NCI-H1417 treated with DMSO at 0.1 percent for 48 hours (cell line): Measurements from ENCODE around the gene EBF3.

Experiments used
- DNase-seq: peaks from one replicate; lab custom pipeline; 2025; lab: John Stamatoyannopoulos, UW

Gene EBF3

DNA sequence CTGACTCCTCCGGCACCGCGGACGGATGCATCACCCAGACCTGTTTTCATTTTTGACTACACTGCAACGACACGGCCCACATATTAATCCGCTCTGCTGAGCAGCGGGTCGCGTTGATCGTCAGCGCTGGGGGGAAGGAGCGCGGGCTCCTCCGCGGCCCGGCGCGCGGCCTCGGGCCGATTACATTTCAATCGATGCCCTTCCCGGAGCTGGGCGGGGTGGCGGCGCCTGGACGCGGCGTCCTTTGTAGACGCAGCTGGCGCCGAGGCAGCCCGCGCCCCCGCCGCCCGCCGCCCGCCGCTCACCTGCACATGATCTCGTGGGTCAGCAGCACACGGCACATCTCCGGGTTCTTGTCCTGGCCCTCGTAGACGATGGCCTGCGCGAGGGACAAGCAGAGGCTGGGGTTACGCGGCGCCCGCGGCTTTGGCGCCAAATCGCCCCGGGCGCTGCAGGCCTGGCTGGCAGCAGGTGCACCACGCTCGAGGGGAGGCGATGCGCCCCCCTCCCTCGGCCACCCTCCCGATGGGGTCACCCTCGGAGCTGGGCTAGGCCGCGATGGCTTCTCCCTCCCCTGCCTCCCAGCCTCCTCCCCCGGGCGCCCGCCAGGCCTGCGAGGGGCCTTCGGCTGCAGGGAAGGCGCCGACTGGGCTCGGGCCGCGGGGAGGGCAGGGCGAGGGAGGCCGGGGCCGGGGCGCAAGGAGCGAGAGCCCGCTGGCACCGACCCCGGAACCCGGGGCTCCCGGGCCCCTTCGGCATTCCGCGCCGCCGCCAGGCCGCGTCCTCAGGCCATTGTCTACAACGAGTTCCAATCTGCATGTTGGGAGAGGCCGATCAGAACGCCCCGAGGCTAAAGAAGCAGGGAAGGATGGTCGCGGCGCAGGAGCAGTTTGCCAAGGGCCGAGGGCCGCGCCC, 5.2 kb downstream of the EBF3 start:
- DNase-seq: no peak

DNA sequence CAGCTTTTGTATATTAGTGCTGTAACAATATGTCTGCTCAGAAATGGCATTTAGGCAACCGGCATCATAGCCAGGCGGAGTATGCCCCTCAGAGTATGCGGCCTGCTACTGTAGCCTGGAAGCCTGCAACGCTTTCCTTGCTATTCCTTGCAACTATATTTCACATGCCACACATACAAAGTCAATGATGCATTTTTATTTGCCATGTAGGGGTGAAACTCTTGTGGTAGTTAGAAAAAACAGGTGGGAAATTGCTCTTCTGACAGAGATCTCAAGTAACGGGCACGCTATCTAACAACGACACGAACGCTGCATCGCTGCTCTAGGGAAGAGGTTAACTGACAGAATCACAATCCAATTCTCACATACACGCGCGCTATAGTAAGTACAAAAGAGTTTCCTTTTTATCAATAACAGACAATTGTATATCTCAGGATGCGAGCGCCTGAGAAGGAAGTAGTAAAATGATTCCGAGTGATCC, 5.9 kb downstream of the EBF3 start:
- DNase-seq: no peak

DNA sequence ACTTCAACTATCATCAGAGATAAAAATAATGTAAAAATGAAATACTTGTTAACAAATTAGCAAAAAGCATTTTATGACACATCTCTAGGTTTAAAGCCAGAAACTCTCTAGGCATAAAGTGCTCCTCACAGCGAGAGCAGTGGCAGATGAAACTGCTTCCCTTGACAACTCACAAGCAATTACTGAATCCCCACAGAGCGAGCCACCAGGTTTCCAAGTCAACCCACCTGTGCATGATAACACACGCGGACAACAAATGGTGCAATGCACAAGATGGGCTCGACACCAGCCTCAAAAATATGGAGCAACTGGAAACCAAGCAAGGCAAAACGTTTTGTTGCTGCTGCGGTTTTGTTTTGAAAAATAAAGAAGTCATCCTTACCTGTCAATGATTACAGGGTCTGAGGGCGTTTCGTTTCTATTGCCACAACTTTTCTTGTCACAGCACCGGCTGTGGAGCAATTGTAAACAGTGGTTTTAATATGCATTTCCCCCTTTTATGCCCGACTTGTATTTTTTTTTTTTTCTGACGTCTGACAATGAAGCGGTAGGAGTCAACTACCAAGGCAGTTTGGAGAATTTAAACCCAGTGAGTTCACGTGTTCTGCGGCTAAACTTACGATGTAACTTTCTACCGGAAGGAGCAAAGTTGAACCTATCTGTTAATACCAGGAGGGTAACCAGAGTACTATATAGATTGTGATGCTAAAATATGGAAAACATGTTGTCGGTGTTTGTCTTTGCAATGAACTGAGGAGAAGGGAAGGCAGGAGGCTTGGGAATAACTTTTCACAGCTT, 7.0 kb downstream of the EBF3 start:
- no peak for DNase-seq

DNA sequence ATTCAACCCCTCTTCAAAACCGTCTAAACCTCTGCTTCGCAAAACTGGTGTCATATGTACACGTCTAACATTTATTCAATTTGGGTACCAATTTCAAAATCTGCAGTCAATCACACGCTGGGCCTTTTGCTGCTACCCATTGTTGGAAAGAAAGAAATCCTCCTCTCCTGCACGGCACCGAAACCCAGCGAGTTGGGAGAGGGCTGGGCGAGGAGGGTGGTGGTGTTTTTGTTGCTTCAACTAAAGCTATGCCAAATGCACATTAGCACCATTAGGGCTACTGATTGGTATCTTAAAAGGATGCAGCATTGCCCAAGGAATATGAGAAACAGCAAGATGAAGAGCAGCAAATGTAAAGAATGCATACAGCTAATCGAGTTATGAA, 7.8 kb downstream of the EBF3 start:
- DNase-seq: no peak

DNA sequence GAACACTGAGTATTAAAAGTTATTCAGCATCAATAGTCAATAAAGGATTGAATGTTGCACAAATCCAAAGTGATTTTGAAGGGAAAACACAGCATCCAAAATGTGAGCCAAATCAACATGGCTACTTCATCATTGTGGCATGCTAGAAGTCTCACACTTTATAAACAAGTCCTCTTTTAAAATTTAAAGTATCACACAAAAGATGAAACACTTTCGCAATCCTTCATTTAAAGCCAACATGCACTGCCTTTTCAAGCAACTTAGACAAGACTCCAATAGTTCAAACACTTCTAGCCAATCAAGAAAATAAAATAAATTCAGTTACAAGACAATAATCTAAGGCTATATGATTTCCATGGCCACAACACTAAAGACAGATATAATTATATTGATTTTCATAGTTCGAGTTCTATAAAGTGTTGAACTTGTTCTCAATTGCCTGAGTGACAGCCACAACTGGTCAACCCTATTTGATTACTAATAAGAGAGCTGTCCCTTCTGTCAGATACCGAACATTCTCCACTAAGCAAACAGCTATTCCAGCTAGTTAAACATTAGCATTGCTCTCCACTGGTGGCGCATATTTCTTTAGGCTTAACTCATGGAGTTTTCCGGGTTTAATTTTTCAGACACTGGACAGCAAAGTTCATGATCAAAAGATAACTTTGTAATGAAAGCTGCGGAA, 8.3 kb downstream of the EBF3 start:
- no peak for DNase-seq

DNA sequence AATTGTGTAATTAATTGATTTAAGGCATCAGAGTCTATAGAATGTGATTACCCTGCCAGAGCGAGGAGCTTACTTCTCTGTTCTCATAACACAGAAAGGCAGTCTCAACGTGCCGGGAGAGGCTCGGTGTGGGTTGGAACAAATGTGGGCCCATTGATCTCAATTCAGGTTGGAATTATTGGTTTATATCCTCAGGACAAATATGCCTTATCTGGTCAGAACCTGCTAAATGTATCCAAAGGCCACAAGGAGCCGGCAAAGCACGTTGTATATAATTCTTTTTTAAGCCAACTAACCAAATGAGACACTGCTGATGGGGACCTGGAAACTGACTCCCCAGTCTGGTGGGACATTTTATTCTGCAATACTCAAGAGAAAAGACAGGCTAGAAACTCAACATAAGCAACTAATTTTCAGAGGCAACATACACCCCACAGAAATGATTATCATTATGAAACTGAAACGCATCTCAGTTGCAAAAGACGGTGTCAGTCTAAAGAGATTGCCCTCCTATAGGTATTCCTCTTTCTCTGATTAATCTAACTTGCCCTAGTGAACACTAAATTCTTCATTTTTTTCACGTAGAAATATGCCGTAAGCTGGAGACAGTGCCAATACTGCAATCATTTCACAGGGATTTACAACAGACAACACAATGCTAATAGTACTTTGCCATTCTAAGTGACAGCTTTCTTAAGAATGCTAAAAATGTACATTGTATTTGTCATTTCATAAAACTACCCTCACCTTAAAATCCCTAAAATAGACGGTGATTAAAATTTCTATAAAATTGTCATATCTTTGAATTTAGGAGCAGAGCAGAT, 9.4 kb downstream of the EBF3 start:
- DNase-seq: no peak

DNA sequence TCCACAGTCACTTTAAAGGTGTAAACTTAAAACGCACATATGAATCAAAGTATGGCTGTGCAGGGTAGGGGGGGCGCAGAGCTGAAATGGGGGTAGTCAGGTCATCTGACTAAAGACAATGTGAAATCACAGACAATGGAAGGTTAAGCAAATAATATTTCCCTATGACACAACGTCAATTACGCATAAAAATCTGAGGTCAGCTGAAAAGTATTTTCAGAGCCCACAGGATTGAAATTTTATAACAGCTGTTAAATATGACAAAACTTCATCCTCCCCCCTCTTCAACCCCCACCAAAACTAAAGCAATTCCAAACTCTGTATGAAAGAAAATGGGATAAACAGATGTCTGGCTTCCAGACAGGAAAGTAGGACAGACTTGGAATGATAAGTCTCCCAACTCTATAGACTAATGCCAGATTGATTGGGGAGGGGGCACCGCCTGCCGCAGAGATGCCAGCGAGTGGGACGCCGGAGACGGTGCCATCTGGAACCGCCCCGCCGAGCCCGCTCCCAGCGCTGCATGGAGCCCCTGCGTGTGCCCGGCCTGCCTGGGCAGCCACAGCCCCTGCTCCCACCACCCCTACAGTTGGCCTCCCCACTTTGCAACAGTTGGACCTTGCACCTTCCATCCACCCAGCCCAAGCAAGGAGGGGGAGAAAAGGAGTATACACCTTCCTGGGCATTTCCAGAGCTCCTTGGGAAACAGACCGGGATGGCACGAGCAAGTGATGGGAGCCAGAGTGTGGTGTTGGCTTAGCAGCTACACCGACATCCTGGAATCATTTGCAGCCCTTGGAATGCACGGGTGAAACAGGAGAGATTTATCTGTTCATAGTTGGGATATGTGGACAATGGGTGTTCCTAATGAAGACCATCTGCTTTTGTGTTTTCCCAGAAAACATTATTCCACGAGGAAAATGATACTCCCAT, 10.7 kb downstream of the EBF3 start:
- DNase-seq: no peak

DNA sequence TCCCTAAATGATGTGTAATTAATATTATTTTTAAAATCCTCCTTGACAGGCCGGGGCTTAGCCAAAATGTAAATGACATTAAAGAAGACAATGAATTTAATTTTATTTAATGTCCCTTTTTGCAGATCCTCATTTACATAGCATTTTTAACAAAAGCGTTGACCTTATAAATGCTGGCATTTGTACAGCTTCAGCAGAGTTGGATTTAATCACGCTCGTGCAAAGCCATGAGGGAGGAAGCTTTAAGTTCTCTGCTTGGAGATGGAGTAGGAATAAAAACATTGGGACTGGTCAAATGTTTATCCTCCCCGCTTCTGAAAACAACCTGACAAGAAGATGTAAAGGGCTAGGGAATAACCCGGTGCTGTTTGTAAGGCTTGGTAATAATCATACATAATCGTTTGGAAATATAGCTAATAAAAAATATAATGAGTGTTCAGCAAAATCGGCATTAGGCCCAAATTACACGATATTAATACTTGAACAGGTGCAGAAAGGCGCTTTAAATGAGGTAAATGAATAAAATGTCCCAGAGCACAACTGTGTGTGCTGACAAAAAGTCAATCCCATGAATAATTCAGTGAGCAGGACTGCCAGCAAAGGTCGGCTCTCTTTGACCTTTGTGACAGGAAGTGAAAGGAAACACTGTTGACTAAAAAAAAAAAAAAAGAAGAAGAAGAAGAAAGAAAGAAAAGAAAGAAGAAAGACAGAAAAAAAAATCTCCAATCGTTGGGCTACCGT, 11.5 kb downstream of the EBF3 start:
- no peak for DNase-seq

DNA sequence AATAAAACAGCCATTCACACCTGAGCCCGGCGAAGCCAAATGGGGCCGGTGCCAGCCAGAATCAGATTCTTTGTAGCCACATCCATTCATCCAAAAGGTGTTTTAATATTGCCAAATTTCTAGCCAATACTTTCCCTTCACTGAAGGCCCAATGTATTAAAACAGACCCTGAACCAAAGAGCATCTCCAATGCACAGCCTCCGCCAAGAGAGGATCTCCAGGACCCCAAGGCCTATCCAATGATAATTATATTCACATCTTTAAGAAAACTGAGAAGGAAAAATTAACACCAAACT, 12.2 kb downstream of the EBF3 start:
- DNase-seq: no peak

DNA sequence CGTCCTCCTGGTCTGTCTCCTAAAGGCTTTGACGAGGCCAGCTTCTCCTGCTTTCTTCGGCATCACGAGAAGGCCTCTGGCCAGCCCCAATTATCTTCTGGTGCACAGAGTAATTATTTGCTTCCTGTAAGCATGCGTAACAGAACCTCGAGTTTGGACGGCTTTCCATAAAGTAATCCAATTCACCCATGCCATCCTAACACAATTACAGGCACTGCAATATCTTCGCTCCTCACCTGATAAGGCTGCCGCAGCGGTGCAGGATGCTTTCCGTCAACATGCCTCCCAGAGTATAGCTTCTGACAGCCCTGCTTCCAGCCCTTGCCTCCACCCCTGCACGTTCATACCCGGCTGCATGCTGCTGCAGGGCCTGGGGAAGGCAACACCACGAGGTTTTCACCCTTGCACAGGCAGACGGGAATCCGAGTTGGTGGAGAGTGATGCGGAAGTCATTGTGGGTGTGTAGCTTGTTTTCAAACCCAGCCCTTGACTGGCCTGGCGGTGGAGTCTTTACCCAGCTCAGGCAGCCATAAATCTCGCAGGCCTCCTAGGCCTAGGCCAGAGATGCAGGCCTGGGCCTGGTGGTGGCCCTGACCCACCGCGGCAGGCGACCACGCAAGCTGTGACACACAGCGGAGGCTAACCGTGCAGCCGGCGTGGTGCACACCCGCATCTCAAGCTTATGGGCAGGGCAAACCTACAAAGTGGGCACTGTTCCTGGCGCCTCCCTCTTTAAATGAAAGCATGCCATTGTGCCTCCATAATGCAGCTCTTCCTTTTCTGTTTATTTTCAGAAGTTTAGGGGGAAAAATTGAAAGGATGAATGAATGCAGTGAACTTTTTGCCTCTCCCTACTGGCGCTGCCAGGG, 12.7 kb downstream of the EBF3 start:
- DNase-seq: no peak

DNA sequence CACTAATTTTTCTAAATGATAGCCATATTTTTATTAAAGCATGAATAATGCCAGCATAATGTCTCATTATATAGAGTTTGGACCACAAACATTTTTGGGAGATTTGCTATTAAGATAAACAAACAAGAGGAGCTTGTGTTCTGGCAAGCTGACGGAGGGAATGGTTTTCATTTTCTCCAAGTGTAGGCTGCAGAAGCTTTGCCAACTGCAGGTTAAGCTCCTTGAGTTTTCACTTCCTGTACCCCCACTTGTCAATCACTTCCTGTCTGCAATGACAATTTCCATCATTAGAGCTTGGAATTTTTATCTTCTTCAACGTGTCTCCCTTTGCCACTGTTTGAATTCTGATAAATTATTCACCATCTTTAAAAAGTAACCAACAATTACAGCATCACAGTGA, 13.4 kb downstream of the EBF3 start:
- DNase-seq: no peak

DNA sequence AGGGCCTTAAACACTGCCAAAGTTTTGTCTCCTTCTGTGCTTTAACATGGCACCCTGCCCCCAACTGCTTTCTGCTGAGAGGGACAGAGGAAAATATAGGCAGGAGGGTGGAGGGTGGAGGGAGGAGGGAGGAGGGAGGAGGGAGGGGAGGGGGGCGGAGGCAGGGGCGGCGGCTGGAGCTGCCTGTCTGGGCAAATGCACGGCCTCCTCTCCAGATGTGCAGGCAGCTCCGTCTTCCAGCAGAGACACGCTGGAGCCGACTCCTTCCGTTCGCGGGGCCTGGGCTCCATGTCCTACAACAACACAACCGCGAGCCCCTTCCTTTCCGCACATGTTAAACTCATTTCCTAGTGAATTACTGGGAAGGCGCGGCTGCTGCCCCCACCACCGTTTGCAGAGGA, 14.2 kb downstream of the EBF3 start:
- no peak for DNase-seq

DNA sequence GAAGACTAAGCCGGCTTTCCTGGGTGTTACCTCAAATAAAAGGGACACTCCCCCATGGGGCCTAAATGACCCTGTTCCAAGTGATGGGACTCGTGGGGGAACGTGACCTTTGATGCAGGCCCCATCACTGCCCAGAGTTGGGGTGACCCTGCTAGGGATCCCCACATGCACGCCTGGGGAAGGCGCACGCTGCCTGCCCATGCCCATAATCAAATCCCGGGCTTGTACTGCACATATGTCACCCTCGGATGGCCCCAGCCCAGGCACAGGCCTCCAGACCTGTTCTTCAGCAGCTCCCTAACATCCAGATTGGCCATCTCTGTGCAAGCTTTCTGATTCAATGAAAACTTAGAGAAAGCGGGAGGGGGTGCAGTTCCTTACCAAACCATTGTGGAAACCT, 14.7 kb downstream of the EBF3 start:
- DNase-seq: no peak

DNA sequence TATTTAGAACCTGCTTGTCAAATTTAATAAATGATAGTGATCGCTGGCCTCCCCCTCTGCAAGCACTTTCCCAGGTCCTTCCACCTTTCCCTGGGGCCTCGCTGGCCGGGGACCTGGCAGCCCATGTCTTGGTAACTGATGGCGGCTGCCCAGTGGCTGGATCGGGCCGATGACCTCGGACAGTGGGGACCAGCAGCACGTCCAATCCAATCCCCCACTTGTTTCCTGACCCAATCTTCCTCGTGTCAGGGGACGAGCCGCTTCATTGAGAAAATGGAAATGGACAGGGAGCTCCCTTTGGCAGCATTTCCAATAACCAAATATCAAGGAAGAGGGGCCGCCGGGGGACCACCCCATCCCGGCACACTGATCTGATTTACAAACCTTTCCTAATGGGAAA, 17.2 kb downstream of the EBF3 start:
- no peak for DNase-seq

DNA sequence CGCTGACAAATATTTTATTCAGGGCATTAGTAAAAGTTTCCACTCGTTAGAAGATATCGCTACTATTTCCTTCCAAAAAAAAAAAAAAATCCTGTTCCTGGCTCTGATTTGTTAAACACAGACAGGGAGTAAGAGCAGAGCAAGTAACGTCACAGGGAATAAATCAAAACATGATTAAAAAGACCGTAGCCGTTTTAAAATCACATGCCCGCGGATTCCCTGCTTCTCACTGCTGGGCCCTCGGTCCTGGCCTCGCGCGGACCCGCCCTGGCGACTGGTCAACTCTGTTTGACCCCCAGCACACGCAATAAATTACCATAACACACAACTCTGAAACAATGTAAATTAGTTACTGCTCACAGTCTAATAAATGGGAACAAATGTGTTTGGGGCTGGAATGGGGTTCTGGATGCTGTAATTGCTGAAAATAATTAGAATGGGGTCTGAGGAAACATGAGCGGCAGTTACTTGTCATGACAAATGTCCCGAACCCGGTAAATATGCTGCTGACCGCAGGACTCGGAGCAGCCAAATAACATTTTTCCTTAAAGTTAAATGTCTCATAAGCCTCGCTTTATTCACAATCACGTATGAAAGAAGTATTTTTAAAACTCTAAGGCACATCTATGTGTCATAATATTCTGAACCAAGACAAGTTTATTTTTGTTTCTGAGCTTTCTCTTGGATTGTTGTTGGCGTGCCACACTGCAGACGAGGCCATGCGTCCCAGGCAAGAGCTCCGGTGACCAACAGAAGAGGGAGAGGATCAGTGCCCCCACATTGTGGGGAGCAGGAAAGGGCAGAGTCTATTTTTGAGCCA, 17.9 kb downstream of the EBF3 start:
- DNase-seq: no peak

DNA sequence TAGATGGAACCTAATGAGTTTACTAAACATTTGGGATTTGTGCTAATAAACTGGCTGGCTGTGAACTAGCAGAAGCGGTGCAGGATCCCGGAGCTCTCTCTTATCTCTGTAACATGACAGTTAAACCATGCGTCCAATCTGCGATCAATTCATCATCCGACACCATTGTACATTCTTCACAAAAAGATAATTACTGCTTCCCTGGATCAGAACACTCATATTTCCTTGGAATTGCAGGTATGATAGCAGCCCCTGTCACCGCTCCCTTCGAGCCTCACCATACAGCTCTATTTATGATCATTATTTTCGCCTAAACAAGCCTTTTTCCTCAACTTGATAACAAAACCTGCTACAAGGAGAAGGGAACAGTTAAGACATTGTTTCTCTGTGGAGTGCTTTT, 18.5 kb downstream of the EBF3 start:
- no peak for DNase-seq

DNA sequence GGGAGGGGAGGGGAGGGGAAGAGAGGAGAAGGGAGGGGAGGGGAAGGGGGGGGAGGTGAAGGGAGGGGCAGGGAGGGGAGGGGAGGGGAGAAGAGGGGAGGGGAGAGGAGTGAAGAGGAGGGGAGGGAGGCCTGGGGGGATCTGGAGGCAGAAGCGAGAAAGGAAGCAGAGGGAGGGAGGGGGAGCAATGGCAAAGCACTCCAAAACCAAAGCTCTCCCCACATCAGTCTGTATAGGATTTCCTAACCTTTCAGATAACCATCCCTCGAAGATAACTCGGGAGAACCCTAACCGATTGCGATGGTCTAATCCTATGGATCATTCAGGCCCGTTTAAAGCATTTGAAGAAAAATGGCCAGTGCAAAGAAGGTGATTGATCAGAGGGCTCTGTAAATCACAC, 19.0 kb downstream of the EBF3 start:
- no peak for DNase-seq

DNA sequence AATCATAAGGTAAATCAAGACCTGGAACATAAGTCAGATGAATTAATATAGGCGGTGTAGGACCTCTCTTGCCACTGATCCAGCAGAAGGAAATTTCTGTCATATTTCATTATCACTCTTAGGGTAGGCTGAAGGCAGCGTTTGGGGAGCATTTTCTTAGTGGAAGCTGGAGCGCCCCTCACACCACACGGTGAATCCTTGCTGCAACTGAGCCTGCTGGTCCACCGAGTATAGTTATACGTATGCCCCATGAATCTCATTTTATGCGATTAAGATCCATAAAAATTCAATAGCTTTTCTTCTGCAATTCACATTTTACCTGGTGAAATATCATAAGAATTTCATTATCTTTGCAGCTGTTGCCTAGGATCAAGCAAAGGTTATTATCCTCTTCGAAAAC, 19.6 kb downstream of the EBF3 start:
- no peak for DNase-seq
